KOPT-K1 (cell line): Measurements from ENCODE around the gene TRIM31.

Experiments used
- H3K27ac ChIP-seq: fragments of 200-600 bp; sonication (generic); 2 replicates; pipeline ENCODE4 v1.5.1; 2016; ENCODE audit warnings: antibody characterized with exemption, mild to moderate bottlenecking, low read depth, low read length; ENCODE audit not compliant: poor library complexity, severe bottlenecking
- H3K36me3 ChIP-seq: fragments of 200-600 bp; sonication (generic); 2 replicates; pipeline ENCODE4 v1.5.1; 2017; ENCODE audit warnings: antibody characterized with exemption, mild to moderate bottlenecking, low read length, moderate library complexity; ENCODE audit not compliant: insufficient read depth
- H3K9me3 ChIP-seq: fragments of 200-600 bp; sonication (generic); 2 replicates; pipeline ENCODE4 v1.5.1; 2017; ENCODE audit warnings: antibody characterized with exemption, low read length, mild to moderate bottlenecking; ENCODE audit not compliant: insufficient read depth, poor library complexity, severe bottlenecking

The TRIM31 gene

GRCh38 chr6:30062471-30063178 lies 50.3 kb downstream of the TRIM31 start:
- H3K9me3 ChIP-seq, result no peaks in the 10 kb centered on the region
- H3K27ac ChIP-seq, result peak overlapping the region; percentile 89

GRCh38 chr6:30061858-30062458 lies 50.9 kb downstream of the TRIM31 start:
- Histone ChIP-seq H3K36me3 (peaks cover 33% of the 10 kb centered on the region), H3K27ac (peak overlapping the region; percentile 89), H3K9me3 (no peaks in the 10 kb centered on the region)

More at GRCh38 chr6:30062471-30063178, 50.3 kb downstream of the TRIM31 start:
- peaks cover 27% of the 10 kb centered on the region for H3K36me3 ChIP-seq

GRCh38 chr6:30061092-30061857 lies 51.6 kb downstream of the TRIM31 start, which contains the start of gene POLR1H:
TSS of gene POLR1H (plus strand) at chr6:30061265. CDS start at chr6:30061525, 260 bp downstream.
- Histone ChIP-seq H3K9me3 (no peaks in the 10 kb centered on the region), H3K27ac (peak within 1 kb of the TSS; percentile 89), H3K36me3 (peaks cover 37% of the 10 kb centered on the region)

- H3K36me3 ChIP-seq, result peaks cover 37% of the 10 kb centered on the region
- H3K27ac ChIP-seq, result peak overlapping the region; percentile 89
- no peaks in the 10 kb centered on the region for H3K9me3 ChIP-seq
These were observed 52.2 kb downstream of the TRIM31 start for GRCh38 chr6:30060606-30061091.

- Histone ChIP-seq H3K27ac (no peak overlapping the region), H3K9me3 (no peaks in the 10 kb centered on the region), H3K36me3 (peaks cover 25% of the 10 kb centered on the region)
These were observed 57.4 kb downstream of the TRIM31 start for GRCh38 chr6:30055513-30055912.

GRCh38 chr6:30053682-30054081 lies 59.2 kb downstream of the TRIM31 start:
- no peak overlapping the region for H3K27ac ChIP-seq
- peaks cover 25% of the 10 kb centered on the region for H3K36me3 ChIP-seq
- no peaks in the 10 kb centered on the region for H3K9me3 ChIP-seq
